Stimulated activated CD8-positive, alpha-beta memory T cell treated with anti-CD3 and anti-CD28 coated beads, Interleukin-7, amount 100 ng/mL, for 24 hours (primary cell): Measurements from ENCODE around the gene FBLN5.

Experiments
- DNase-seq: peaks from one replicate; pipeline ENCODE4 v3.0.0-alpha.2; 2020; ENCODE audit warnings: low read depth

The FBLN5 gene

GRCh38 chr14:91947475-91948184, at the start of gene FBLN5:
Gene FBLN5 (minus strand): TSS chr14:91947694. CDS start chr14:91947229, 465 bp downstream.
- no peak for DNase-seq

GRCh38 chr14:91996948-91997371, 49.5 kb upstream of the FBLN5 start:
- DNase-seq: no peak

- no peak for DNase-seq
These were observed 39.7 kb upstream of the FBLN5 start for GRCh38 chr14:91987192-91987591.

GRCh38 chr14:91985521-91986255, 38.2 kb upstream of the FBLN5 start:
- DNase-seq: no peak

GRCh38 chr14:91985008-91985407, 37.5 kb upstream of the FBLN5 start:
- DNase-seq: no peak

GRCh38 chr14:91983588-91983987, 36.1 kb upstream of the FBLN5 start:
- no peak for DNase-seq

- no peak for DNase-seq
These were observed 32.7 kb upstream of the FBLN5 start for GRCh38 chr14:91980157-91980556.

- DNase-seq: no peak
These were observed 30.4 kb upstream of the FBLN5 start for GRCh38 chr14:91977884-91978283.

GRCh38 chr14:91975763-91976162, 28.3 kb upstream of the FBLN5 start:
- no peak for DNase-seq

GRCh38 chr14:91971188-91971778, 23.8 kb upstream of the FBLN5 start:
- no peak for DNase-seq

- no peak for DNase-seq
These were observed 20.8 kb upstream of the FBLN5 start for GRCh38 chr14:91968280-91968679.

- DNase-seq: no peak
These were observed 17.2 kb upstream of the FBLN5 start for GRCh38 chr14:91964724-91965123.

- no peak for DNase-seq
These were observed 16.5 kb upstream of the FBLN5 start for GRCh38 chr14:91964011-91964410.

- DNase-seq: no peak
These were observed 16.0 kb upstream of the FBLN5 start for GRCh38 chr14:91963465-91963864.

GRCh38 chr14:91961297-91962220, 14.1 kb upstream of the FBLN5 start:
- DNase-seq: no peak

- no peak for DNase-seq
These were observed 10.4 kb upstream of the FBLN5 start for GRCh38 chr14:91957876-91958313.

- no peak for DNase-seq
These were observed 9.1 kb upstream of the FBLN5 start for GRCh38 chr14:91956616-91957015.

- no peak for DNase-seq
These were observed 7.7 kb upstream of the FBLN5 start for GRCh38 chr14:91955168-91955567.

- DNase-seq: no peak
These were observed 5.9 kb upstream of the FBLN5 start for GRCh38 chr14:91953170-91953985.

GRCh38 chr14:91946622-91947474, 646 bp downstream of the FBLN5 start:
- no peak for DNase-seq
